ENCODE measurements around the gene PARK7.
"Not testable (repeated sequence)": the region's sequence is repeated elsewhere in the genome, so short reads cannot be mapped to it uniquely, and the experiment has no call there.

Gene PARK7

GRCh38 chr1:7961216-7962013 is at the start of gene PARK7:
Gene PARK7, plus strand, starts transcription at chr1:7961711. Its CDS starts 1,075 bp downstream, at chr1:7962786.
- DNase-seq (ENCODE audit: low read depth, low spot score), result peak; percentile 100

- no peak for DNase-seq (ENCODE audit: low read depth, low spot score)
Measured at GRCh38 chr1:7912145-7912544, 49.4 kb upstream of the PARK7 start.

GRCh38 chr1:7912743-7913557 is 48.6 kb upstream of the PARK7 start:
- no peak for DNase-seq (ENCODE audit: low read depth, low spot score)

GRCh38 chr1:7915826-7916500 is 45.5 kb upstream of the PARK7 start:
- DNase-seq (ENCODE audit: low read depth, low spot score), result no peak

- DNase-seq (ENCODE audit: low read depth, low spot score), result no peak
Measured at GRCh38 chr1:7916501-7916830, 45.0 kb upstream of the PARK7 start.

- DNase-seq (ENCODE audit: low read depth, low spot score), result not testable (repeated sequence)
Measured at GRCh38 chr1:7917971-7918370, 43.5 kb upstream of the PARK7 start.

- no peak for DNase-seq (ENCODE audit: low read depth, low spot score)
Measured at GRCh38 chr1:7919880-7920279, 41.6 kb upstream of the PARK7 start.

GRCh38 chr1:7921796-7922195 is 39.7 kb upstream of the PARK7 start:
- peak; percentile 15 for DNase-seq (ENCODE audit: low read depth, low spot score)

GRCh38 chr1:7922301-7922700 is 39.2 kb upstream of the PARK7 start:
- peak; percentile 58 for DNase-seq (ENCODE audit: low read depth, low spot score)

- not testable (repeated sequence) for DNase-seq (ENCODE audit: low read depth, low spot score)
Measured at GRCh38 chr1:7927061-7927460, 34.5 kb upstream of the PARK7 start.

GRCh38 chr1:7928247-7928646 is 33.3 kb upstream of the PARK7 start:
- no peak for DNase-seq (ENCODE audit: low read depth, low spot score)

- DNase-seq (ENCODE audit: low read depth, low spot score), result no peak
Measured at GRCh38 chr1:7929637-7930036, 31.9 kb upstream of the PARK7 start.

- no peak for DNase-seq (ENCODE audit: low read depth, low spot score)
Measured at GRCh38 chr1:7930645-7931445, 30.7 kb upstream of the PARK7 start.

- no peak for DNase-seq (ENCODE audit: low read depth, low spot score)
Measured at GRCh38 chr1:7931446-7931812, 30.1 kb upstream of the PARK7 start.

- DNase-seq (ENCODE audit: low read depth, low spot score), result no peak
Measured at GRCh38 chr1:7932524-7933138, 28.9 kb upstream of the PARK7 start.

- no peak for DNase-seq (ENCODE audit: low read depth, low spot score)
Measured at GRCh38 chr1:7938070-7938469, 23.4 kb upstream of the PARK7 start.

- no peak for DNase-seq (ENCODE audit: low read depth, low spot score)
Measured at GRCh38 chr1:7940034-7940433, 21.5 kb upstream of the PARK7 start.

- DNase-seq (ENCODE audit: low read depth, low spot score), result peak; percentile 66
Measured at GRCh38 chr1:7940745-7941436, 20.6 kb upstream of the PARK7 start, which contains the start of gene TNFRSF9. Gene TNFRSF9, minus strand, starts transcription at chr1:7940839. Its CDS starts 845 bp downstream, at chr1:7939994.

GRCh38 chr1:7941437-7941793 is 20.1 kb upstream of the PARK7 start:
- DNase-seq (ENCODE audit: low read depth, low spot score), result no peak

- DNase-seq (ENCODE audit: low read depth, low spot score), result peak; percentile 74
Measured at GRCh38 chr1:7942214-7942921, 19.1 kb upstream of the PARK7 start.
